ENCODE measurements around the gene RNPS1.

- no peak for TF ChIP-seq CTCF (IDR thresholded peaks at IDR 0.05)
- no peak for TF ChIP-seq POLR2A (IDR thresholded peaks at IDR 0.05)
- TF ChIP-seq POLR2AphosphoS5 (IDR thresholded peaks at IDR 0.05), result no peak
Measured at GRCh38 chr16:2235695-2236336, 32.1 kb downstream of the RNPS1 start.

All from prostate gland (tissue), 2 donors.